HepG2 (cell line): Measurements from ENCODE around the gene TWNK. TPM values are rescaled to one million over a fixed set of nuclear protein-coding genes. Genes with fewer than 3 reads are reported as not detected.

Source experiments
- ATAC-seq: fragments of 200-7000 bp; cut with Tn5 transposase; 3 replicates; pipeline ENCODE4 v1.9.1; 2020; ENCODE audit warnings: mild to moderate bottlenecking, moderate library complexity
- BruUV-seq: library from RNA; stranded (reverse); fragments of 400-500 nt; replicated peaks from 2 replicates; lab custom pipeline; 2021; lab: Mats Ljungman, UMichigan
- CTCF ChIA-PET: fragments of 300-600 bp; formaldehyde crosslinking; extraction: SDS; loops from one replicate; lab custom pipeline; 2021; ENCODE audit warnings: low total read pairs, inconsistent platforms, low intra/inter-chr PET ratio; lab: Yijun Ruan, JAX
- POLR2A ChIA-PET: fragments of 350-600 bp; sonication (Branson Sonifier 250); formaldehyde crosslinking; loops from one replicate; lab custom pipeline; 2020; ENCODE audit warnings: antibody characterized with exemption, inconsistent platforms; lab: Yijun Ruan, JAX
- DNase-seq: peaks from one replicate; pipeline ENCODE4 v3.0.0-alpha.2; 2015; ENCODE audit warnings: low spot score
- FAIRE-seq: peaks from 3 replicates; lab custom pipeline; 2011; peaks lifted over from hg19 to GRCh38; lab: Jason Lieb, UNC
- H2AFZ ChIP-seq: one replicate; pipeline ENCODE4 v1.6.1; 2011; ENCODE audit warnings: low read length, inconsistent platforms
- H3K27ac ChIP-seq: fragments of 300-600 bp; 3 replicates; pipeline ENCODE4 v1.8.0; 2011; ENCODE audit warnings: mixed run types, mild to moderate bottlenecking, mixed read lengths, low read length, inconsistent platforms; ENCODE audit not compliant: insufficient read depth; ENCODE audit errors: extremely low read length
- H3K27me3 ChIP-seq, 2 experiments: fragments of 200-600 bp in 1 of 2; 2 replicates in 1 of 2; 3 replicates in 1 of 2; pipeline versions ENCODE4 v1.6.0 to v1.8.0; 2011; ENCODE audit warnings: low read length in 2 of 2, mild to moderate bottlenecking in 2 of 2, moderate library complexity in 2 of 2, inconsistent platforms in 1 of 2; ENCODE audit not compliant: insufficient read depth in 2 of 2, control insufficient read depth in 1 of 2
- H3K36me3 ChIP-seq, 2 experiments: fragments of 200-600 bp in 1 of 2; replicated peaks in 1 of 2; 2 replicates in 1 of 2; 3 replicates in 1 of 2; pipeline versions ENCODE4 v1.5.1 to v1.8.0; 2011; ENCODE audit warnings: low read length in 2 of 2, inconsistent platforms in 1 of 2; ENCODE audit not compliant: insufficient read depth in 2 of 2, control insufficient read depth in 1 of 2
- H3K4me1 ChIP-seq: 2 replicates; pipeline ENCODE4 v1.5.1; 2012; ENCODE audit warnings: low read length, inconsistent platforms; ENCODE audit not compliant: insufficient read depth
- H3K4me2 ChIP-seq: 2 replicates; pipeline ENCODE4 v1.6.0; 2011; ENCODE audit warnings: low read depth, low read length, inconsistent platforms
- H3K4me3 ChIP-seq, 3 experiments: fragments of 200-600 bp in 1 of 3; sonication (generic), shearing (Covaris generic) in 1 of 3; replicated peaks in 1 of 3; 2 replicates each; pipeline ENCODE4 v1.5.1; 2011 to 2016; ENCODE audit warnings: low read length in 3 of 3, inconsistent platforms in 2 of 3, low read depth in 2 of 3, mild to moderate bottlenecking in 2 of 3, control low read depth in 1 of 3, mixed read lengths in 1 of 3; ENCODE audit not compliant: insufficient read depth in 1 of 3
- H3K79me2 ChIP-seq: one replicate; pipeline ENCODE4 v1.6.1; 2011; ENCODE audit warnings: low read length, inconsistent platforms; ENCODE audit not compliant: insufficient read depth
- H3K9ac ChIP-seq: 2 replicates; pipeline ENCODE4 v1.6.0; 2011; ENCODE audit warnings: mild to moderate bottlenecking, low read depth, low read length, inconsistent platforms; ENCODE audit not compliant: insufficient read depth
- H3K9me3 ChIP-seq: 2 replicates; pipeline ENCODE4 v1.5.1; 2012; ENCODE audit warnings: mild to moderate bottlenecking, low read length
- H4K20me1 ChIP-seq: 2 replicates; pipeline ENCODE4 v1.6.0; 2011; ENCODE audit warnings: inconsistent platforms, mild to moderate bottlenecking, low read length, moderate library complexity; ENCODE audit not compliant: insufficient read depth
- ELF1 ChIP-seq: sonication (generic); formaldehyde crosslinking; IDR thresholded peaks from 2 replicates; pipeline ENCODE4 v1.4.0; 2020; ENCODE audit warnings: missing genetic modification reagents
- FOSL2 ChIP-seq: sonication (generic); formaldehyde crosslinking; IDR thresholded peaks from 2 replicates; pipeline ENCODE4 v1.4.0; 2020; ENCODE audit warnings: missing genetic modification reagents
- HOXA7 ChIP-seq: sonication (generic); formaldehyde crosslinking; IDR thresholded peaks from 2 replicates; pipeline ENCODE4 v1.8.1; 2022; ENCODE audit warnings: mild to moderate bottlenecking, missing genetic modification reagents, moderate library complexity
- KLF13 ChIP-seq: sonication (generic); formaldehyde crosslinking; IDR thresholded peaks from 2 replicates; pipeline ENCODE4 v1.4.0; 2020; ENCODE audit warnings: mild to moderate bottlenecking, missing genetic modification reagents
- MZF1 ChIP-seq: sonication (generic); formaldehyde crosslinking; IDR thresholded peaks from 2 replicates; pipeline ENCODE4 v1.8.1; 2023; ENCODE audit warnings: mild to moderate bottlenecking, missing genetic modification reagents, borderline replicate concordance
- NR2F2 ChIP-seq: IDR thresholded peaks from 2 replicates; pipeline ENCODE4 v1.6.1; 2012; ENCODE audit warnings: low read depth, inconsistent platforms, borderline replicate concordance
- PHB2 ChIP-seq: fragments of 450-650 bp; IDR thresholded peaks from 2 replicates; pipeline ENCODE4 v1.6.1; 2018; ENCODE audit not compliant: partially characterized antibody
- POGZ ChIP-seq: sonication (generic); formaldehyde crosslinking; IDR thresholded peaks from 2 replicates; pipeline ENCODE4 v1.4.0; 2020; ENCODE audit warnings: mild to moderate bottlenecking, missing genetic modification reagents
- PRMT3 ChIP-seq: sonication (generic); formaldehyde crosslinking; IDR thresholded peaks from 2 replicates; pipeline ENCODE4 v1.8.1; 2022; ENCODE audit warnings: low read depth, mild to moderate bottlenecking, moderate library complexity, missing genetic modification reagents, borderline replicate concordance
- RFX3 ChIP-seq: IDR thresholded peaks from 2 replicates; pipeline ENCODE4 v1.6.1; 2016; ENCODE audit warnings: missing biosample characterization, missing genetic modification reagents
- SNAI1 ChIP-seq: sonication (generic); formaldehyde crosslinking; IDR thresholded peaks from 2 replicates; pipeline ENCODE4 v1.5.0; 2020; ENCODE audit warnings: mild to moderate bottlenecking, missing genetic modification reagents, borderline replicate concordance
- TAF1 ChIP-seq: sonication (generic); formaldehyde crosslinking; IDR thresholded peaks from 2 replicates; pipeline ENCODE4 v1.4.0; 2020; ENCODE audit warnings: missing genetic modification reagents
- ZNF10 ChIP-seq: sonication (generic); formaldehyde crosslinking; IDR thresholded peaks from 2 replicates; pipeline ENCODE4 v1.4.0; 2020; ENCODE audit warnings: mild to moderate bottlenecking, low read depth, missing genetic modification reagents, borderline replicate concordance
- ZNF160 ChIP-seq: sonication (generic); formaldehyde crosslinking; IDR thresholded peaks from 2 replicates; pipeline ENCODE4 v1.8.0; 2022; ENCODE audit warnings: mild to moderate bottlenecking, inconsistent platforms, missing genetic modification reagents
- ZNF615 ChIP-seq: sonication (generic); formaldehyde crosslinking; IDR thresholded peaks from 2 replicates; pipeline ENCODE4 v1.5.0; 2020; ENCODE audit warnings: mild to moderate bottlenecking, missing genetic modification reagents, borderline replicate concordance
- ZNF75D ChIP-seq: sonication (generic); formaldehyde crosslinking; IDR thresholded peaks from 2 replicates; pipeline ENCODE4 v1.8.1; 2023; ENCODE audit warnings: missing genetic modification reagents, mild to moderate bottlenecking, borderline replicate concordance
- WGBS: methylation state at CpG from one replicate; pipeline ENCODE4 v1.1.6; 2017; ENCODE audit warnings: low lambda C conversion rate; 5-methylcytosine and 5-hydroxymethylcytosine counted together
- in situ Hi-C: cut with HindIII; loops from 2 replicates; pipeline ENCODE4 v1.10.0; 2017; ENCODE audit warnings: low pct_unique_long_range_greater_than_20kb; ENCODE audit not compliant: extremely low pct_ligation_motif_present
- intact Hi-C: fragments of 100-400 bp; cut with micrococcal nuclease; formaldehyde crosslinking; loops from one replicate; pipeline ENCODE4 v1.10.0; 2022; ENCODE audit not compliant: unreplicated experiment
- polyA plus RNA-seq, 8 experiments: library from polyadenylated mRNA; depleted of rRNA in 3 of 8; stranded (reverse) in 7 of 8; unstranded in 1 of 8; fragments of >200 nt; fragmentation: Illumina TruSeq in 4 of 8; extraction: Trizol in 4 of 8; gene quantifications; 2 replicates each; pipeline versions ENCODE4 v1.2.1 to v1.2.3, GENCODE V29; 2011 to 2016; ENCODE audit warnings: low read depth in 4 of 8, missing spikeins in 1 of 8, mixed read lengths in 1 of 8; ENCODE audit not compliant: insufficient read depth in 1 of 8
- total RNA-seq, 5 experiments: library from RNA; depleted of rRNA; stranded (reverse); fragments of >200 nt; fragmentation: Illumina TruSeq; extraction: Trizol; gene quantifications; 2 replicates each; pipeline ENCODE4 v1.2.3, GENCODE V29; 2016; ENCODE audit warnings: low read depth in 1 of 5

TWNK gene
- total and polyA plus RNA-seq, 2 of the 13 experiments (the other 11 are each of a cell fraction or from before 2014, with no cell fraction given), result 10.7 to 16.5 TPM

DNA sequence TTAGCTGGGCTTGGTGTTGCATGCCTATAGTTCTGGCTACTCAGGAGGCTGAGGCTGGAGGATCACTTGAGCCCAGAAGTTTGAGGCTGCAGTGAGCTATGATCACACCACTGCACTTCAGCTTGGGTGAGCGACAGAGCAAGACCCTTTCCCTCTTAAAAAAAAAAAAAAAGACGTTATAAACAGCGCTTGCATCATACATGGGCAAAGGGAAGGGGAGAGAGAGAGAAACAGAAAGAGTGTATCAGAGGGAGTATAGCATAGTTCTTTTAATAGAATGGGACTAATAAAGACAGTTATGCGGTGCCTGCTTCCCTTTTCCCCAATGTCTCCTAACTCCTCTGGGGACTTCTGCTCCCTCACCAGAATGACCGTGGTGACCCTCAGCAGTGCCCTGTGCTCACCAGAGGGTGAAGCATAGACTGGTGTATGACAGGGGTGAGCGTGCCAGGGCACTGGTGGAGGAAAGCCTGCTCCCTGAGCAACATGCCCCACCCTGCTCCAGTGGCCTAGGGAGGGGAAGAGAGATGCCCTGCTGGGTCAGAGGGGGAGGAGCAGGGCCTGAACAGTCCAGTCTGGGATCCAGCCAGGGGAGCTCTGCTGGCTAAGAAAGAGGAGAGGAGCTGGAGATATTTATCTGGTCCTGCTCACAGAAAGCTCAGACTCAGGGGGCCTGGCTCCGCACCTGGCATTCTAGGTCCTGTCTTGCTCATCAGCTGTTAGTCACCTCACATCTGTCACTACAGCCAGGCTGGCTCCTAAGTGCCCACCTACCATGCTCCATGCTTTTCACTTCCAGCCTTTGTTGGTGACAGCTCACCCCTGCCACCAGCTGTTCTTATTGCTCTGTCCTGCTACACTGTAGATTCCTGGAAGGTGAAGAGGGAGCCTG lies 41.3 kb downstream of the TWNK start:
- no peaks in the 10 kb centered on the region for H3K36me3 ChIP-seq
- no peak overlapping the region for H3K9ac ChIP-seq
- ATAC-seq (no peak), FAIRE-seq (no peak)
- H3K9me3 ChIP-seq, result no peaks in the 10 kb centered on the region
- H3K4me2 ChIP-seq, result no peak overlapping the region
- BruUV-seq, result no TSS peak
- in situ Hi-C loops, result no loop called here
- H3K4me3 ChIP-seq, result no peak overlapping the region
- 52% methylated on average over 6 of the region's 7 CpGs for WGBS
- TF ChIP-seq NR2F2, result no peak
- TF ChIP-seq TAF1 (CRISPR knock-in tag), result no peak
- TF ChIP-seq HOXA7 (CRISPR knock-in tag), result no peak
- TF ChIP-seq ZNF160 (CRISPR knock-in tag), result no peak
- no peak for TF ChIP-seq FOSL2 (CRISPR knock-in tag)
- TF ChIP-seq SNAI1 (CRISPR knock-in tag), result no peak
- no peak for TF ChIP-seq MZF1
- TF ChIP-seq KLF13 (CRISPR knock-in tag), result no peak
- TF ChIP-seq ZNF10, result no peak
- TF ChIP-seq ELF1 (CRISPR knock-in tag), result no peak
- TF ChIP-seq RFX3 (CRISPR knock-in tag), result no peak
- no peak for TF ChIP-seq PRMT3 (CRISPR knock-in tag)
- TF ChIP-seq ZNF75D (CRISPR knock-in tag), result no peak
- TF ChIP-seq PHB2, result no peak
- no peak for TF ChIP-seq POGZ (CRISPR knock-in tag)
- TF ChIP-seq ZNF615, result no peak
- TF ChIP-seq, all 625 proteins: peak for 0
- Histone ChIP-seq H3K27me3 (no peaks in the 10 kb centered on the region; a peak in 1 of 5 replicates), H2AFZ (no peak overlapping the region), H4K20me1 (no peaks in the 10 kb centered on the region), H3K4me1 (peaks cover 45% of the 10 kb centered on the region), H3K79me2 (no peaks in the 10 kb centered on the region), H3K27ac (no peak overlapping the region)
- DNase-seq, result no peak
- POLR2A ChIA-PET, result interaction anchor here (0.8 to 4.6 kb wide), 7 partner anchors 10 to 59 kb away, joined by 3 to 51 read pairs (median 4); partner anchors contain the start of gene MRPL43
- intact Hi-C loops, result no loop called here
- CTCF ChIA-PET, result no interaction called here
